SK-N-SH treated with all-trans-retinoic acid at 6 μM for 48 hours (cell line): ENCODE results near the gene KIAA1671.

Experiments
- ATAC-seq: fragments of 200-7000 bp; cut with Tn5 transposase; 3 replicates; pipeline ENCODE4 v1.9.1; 2020; ENCODE audit warnings: mild to moderate bottlenecking, moderate library complexity
- ARNTL ChIP-seq: fragments of 450-650 bp; formaldehyde crosslinking; IDR thresholded peaks from 2 replicates; pipeline ENCODE4 v1.5.0; 2020; ENCODE audit warnings: low read depth, mild to moderate bottlenecking, moderate library complexity, borderline replicate concordance
- BACH2 ChIP-seq: fragments of 250-450 bp; sonication (Bioruptor Pico); IDR thresholded peaks from 2 replicates; pipeline ENCODE4 v1.9.0; 2021; ENCODE audit warnings: mild to moderate bottlenecking, borderline replicate concordance
- CSDC2 ChIP-seq: fragments of 250-450 bp; sonication (Bioruptor Pico); IDR thresholded peaks from 2 replicates; pipeline ENCODE4 v1.5.0; 2020; ENCODE audit warnings: mild to moderate bottlenecking, moderate library complexity
- CSRNP3 ChIP-seq: fragments of 250-450 bp; sonication (Bioruptor Pico); IDR thresholded peaks from 2 replicates; pipeline ENCODE4 v1.5.1; 2021; ENCODE audit warnings: mild to moderate bottlenecking, moderate library complexity
- ESRRG ChIP-seq: fragments of 250-450 bp; sonication (Bioruptor Pico); IDR thresholded peaks from 2 replicates; pipeline ENCODE4 v1.6.1; 2021; ENCODE audit warnings: mild to moderate bottlenecking
- GLIS3 ChIP-seq: fragments of 250-450 bp; sonication (Bioruptor Pico); IDR thresholded peaks from 2 replicates; pipeline ENCODE4 v1.5.0; 2020; ENCODE audit warnings: mild to moderate bottlenecking, moderate library complexity
- ISL1 ChIP-seq: fragments of 250-450 bp; sonication (Bioruptor Pico); IDR thresholded peaks from 2 replicates; pipeline ENCODE4 v2.1.2; 2022; ENCODE audit warnings: mild to moderate bottlenecking, moderate library complexity
- OSR1 ChIP-seq: fragments of 250-450 bp; sonication (Bioruptor Pico); IDR thresholded peaks from 2 replicates; pipeline ENCODE4 v1.8.0; 2022; ENCODE audit warnings: moderate library complexity, mild to moderate bottlenecking, inconsistent platforms
- PATZ1 ChIP-seq: fragments of 250-450 bp; sonication (Bioruptor Pico); IDR thresholded peaks from 2 replicates; pipeline ENCODE4 v1.8.0; 2020; ENCODE audit warnings: mild to moderate bottlenecking, moderate library complexity, borderline replicate concordance
- POU6F1 ChIP-seq: fragments of 250-450 bp; sonication (Bioruptor Pico); IDR thresholded peaks from 2 replicates; pipeline ENCODE4 v1.8.0; 2021; ENCODE audit warnings: low read depth, mild to moderate bottlenecking, moderate library complexity, borderline replicate concordance
- PPARA ChIP-seq: fragments of 250-450 bp; sonication (Bioruptor Pico); IDR thresholded peaks from 2 replicates; pipeline ENCODE4 v1.5.0; 2020; ENCODE audit warnings: mild to moderate bottlenecking, borderline replicate concordance
- RARB ChIP-seq: fragments of 250-450 bp; sonication (Bioruptor Pico); IDR thresholded peaks from 2 replicates; pipeline ENCODE4 v1.8.0; 2021; ENCODE audit warnings: mild to moderate bottlenecking, moderate library complexity
- SNAI2 ChIP-seq: fragments of 250-450 bp; sonication (Bioruptor Pico); IDR thresholded peaks from 2 replicates; pipeline ENCODE4 v1.5.0; 2020; ENCODE audit warnings: mild to moderate bottlenecking, moderate library complexity
- TCF4 ChIP-seq: fragments of 250-450 bp; sonication (Bioruptor Pico); IDR thresholded peaks from 2 replicates; pipeline ENCODE4 v1.8.0; 2021; ENCODE audit warnings: mild to moderate bottlenecking, moderate library complexity, borderline replicate concordance
- TOX ChIP-seq: fragments of 250-450 bp; sonication (Bioruptor Pico); IDR thresholded peaks from 2 replicates; pipeline ENCODE4 v1.8.0; 2021; ENCODE audit warnings: mild to moderate bottlenecking, moderate library complexity, borderline replicate concordance
- ZC3H10 ChIP-seq: fragments of 250-450 bp; sonication (Bioruptor Pico); IDR thresholded peaks from 2 replicates; pipeline ENCODE4 v1.5.1; 2021; ENCODE audit warnings: mild to moderate bottlenecking, moderate library complexity
- ZFP3 ChIP-seq: fragments of 250-450 bp; sonication (Bioruptor Pico); IDR thresholded peaks from 2 replicates; pipeline ENCODE4 v1.5.0; 2020; ENCODE audit warnings: mild to moderate bottlenecking, moderate library complexity
- ZFP30 ChIP-seq: fragments of 450-650 bp; formaldehyde crosslinking; IDR thresholded peaks from 2 replicates; pipeline ENCODE4 v1.5.0; 2022; ENCODE audit warnings: mild to moderate bottlenecking, moderate library complexity
- ZNF565 ChIP-seq: fragments of 450-650 bp; formaldehyde crosslinking; conservative IDR thresholded peaks from 2 replicates; pipeline ENCODE4 v1.5.0; 2020; ENCODE audit warnings: low read depth, mild to moderate bottlenecking, moderate library complexity
- ZNF8 ChIP-seq: fragments of 450-650 bp; formaldehyde crosslinking; IDR thresholded peaks from 2 replicates; pipeline ENCODE4 v1.5.0; 2020; ENCODE audit warnings: mild to moderate bottlenecking, moderate library complexity
- TF ChIP-seq, protein P1 (sequence below): fragments of 250-450 bp; sonication (Bioruptor Pico); IDR thresholded peaks from 2 replicates; pipeline ENCODE4 v1.5.0; 2020; ENCODE audit warnings: mild to moderate bottlenecking, moderate library complexity

KIAA1671 gene

DNA sequence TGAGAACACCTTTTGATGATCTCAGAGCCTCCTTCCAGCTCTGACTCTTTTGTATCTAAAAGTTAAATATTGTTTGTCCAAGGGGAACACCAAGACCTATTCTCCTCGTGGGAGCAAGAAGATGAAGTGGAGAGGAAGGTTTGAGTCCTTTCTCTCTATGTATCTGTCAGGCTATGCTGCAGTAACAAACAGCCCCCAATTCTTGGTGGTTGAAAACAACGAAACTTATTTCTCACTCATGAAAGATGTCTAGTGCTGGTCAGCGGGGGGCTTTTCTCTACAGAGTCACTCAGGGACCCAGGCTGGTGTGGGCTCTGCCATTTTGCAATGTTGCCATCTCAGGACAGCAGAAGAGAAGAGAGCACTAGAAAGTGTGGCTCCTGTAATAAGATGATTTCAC lies 260.7 kb downstream of the KIAA1671 start:
- no peak for ATAC-seq

DNA sequence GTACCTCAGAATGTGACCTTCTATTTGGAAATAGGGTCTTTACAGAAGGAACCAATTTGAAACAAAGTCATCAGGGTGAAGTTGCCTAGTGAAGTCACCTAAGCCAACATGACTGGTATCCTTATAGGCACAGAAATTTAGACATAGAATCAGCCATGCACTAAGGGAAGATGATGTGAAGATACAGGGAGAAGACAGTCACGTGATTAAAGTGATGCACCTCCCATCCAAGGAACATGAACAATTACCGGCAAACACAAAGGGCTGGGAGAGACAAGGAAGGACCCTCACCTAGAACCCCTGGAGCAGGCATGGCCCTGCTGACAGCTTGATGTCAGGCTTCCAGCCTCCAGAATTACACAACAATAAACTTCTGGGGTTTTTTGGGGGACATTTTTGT lies 263.7 kb downstream of the KIAA1671 start:
- no peak for ATAC-seq
- TF ChIP-seq ZNF8 (no peak), ZFP3 (no peak), TCF4 (no peak), SNAI2 (CRISPR knock-in tag) (no peak), OSR1 (CRISPR knock-in tag) (no peak), ARNTL (CRISPR knock-in tag) (no peak), RARB (no peak), POU6F1 (CRISPR knock-in tag) (no peak), TOX (CRISPR knock-in tag) (no peak), PPARA (CRISPR knock-in tag) (no peak), CSRNP3 (no peak), PATZ1 (CRISPR knock-in tag) (no peak), ZFP30 (CRISPR knock-in tag) (no peak)

More for the DNA sequence above, 260.7 kb downstream of the KIAA1671 start:
- TF ChIP-seq ZC3H10 (CRISPR knock-in tag), result no peak
- TF ChIP-seq PATZ1 (CRISPR knock-in tag), result no peak
- no peak for TF ChIP-seq ZFP30 (CRISPR knock-in tag)
- no peak for TF ChIP-seq TOX (CRISPR knock-in tag)
- no peak for TF ChIP-seq TCF4
- TF ChIP-seq, protein P1, sequence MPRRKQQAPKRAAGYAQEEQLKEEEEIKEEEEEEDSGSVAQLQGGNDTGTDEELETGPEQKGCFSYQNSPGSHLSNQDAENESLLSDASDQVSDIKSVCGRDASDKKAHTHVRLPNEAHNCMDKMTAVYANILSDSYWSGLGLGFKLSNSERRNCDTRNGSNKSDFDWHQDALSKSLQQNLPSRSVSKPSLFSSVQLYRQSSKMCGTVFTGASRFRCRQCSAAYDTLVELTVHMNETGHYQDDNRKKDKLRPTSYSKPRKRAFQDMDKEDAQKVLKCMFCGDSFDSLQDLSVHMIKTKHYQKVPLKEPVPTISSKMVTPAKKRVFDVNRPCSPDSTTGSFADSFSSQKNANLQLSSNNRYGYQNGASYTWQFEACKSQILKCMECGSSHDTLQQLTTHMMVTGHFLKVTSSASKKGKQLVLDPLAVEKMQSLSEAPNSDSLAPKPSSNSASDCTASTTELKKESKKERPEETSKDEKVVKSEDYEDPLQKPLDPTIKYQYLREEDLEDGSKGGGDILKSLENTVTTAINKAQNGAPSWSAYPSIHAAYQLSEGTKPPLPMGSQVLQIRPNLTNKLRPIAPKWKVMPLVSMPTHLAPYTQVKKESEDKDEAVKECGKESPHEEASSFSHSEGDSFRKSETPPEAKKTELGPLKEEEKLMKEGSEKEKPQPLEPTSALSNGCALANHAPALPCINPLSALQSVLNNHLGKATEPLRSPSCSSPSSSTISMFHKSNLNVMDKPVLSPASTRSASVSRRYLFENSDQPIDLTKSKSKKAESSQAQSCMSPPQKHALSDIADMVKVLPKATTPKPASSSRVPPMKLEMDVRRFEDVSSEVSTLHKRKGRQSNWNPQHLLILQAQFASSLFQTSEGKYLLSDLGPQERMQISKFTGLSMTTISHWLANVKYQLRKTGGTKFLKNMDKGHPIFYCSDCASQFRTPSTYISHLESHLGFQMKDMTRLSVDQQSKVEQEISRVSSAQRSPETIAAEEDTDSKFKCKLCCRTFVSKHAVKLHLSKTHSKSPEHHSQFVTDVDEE (CRISPR knock-in tag), result no peak
- no peak for TF ChIP-seq ZNF565
- no peak for TF ChIP-seq SNAI2 (CRISPR knock-in tag)
- TF ChIP-seq OSR1 (CRISPR knock-in tag), result no peak
- no peak for TF ChIP-seq CSDC2
- no peak for TF ChIP-seq ISL1 (CRISPR knock-in tag)
- no peak for TF ChIP-seq GLIS3
- no peak for TF ChIP-seq CSRNP3
- no peak for TF ChIP-seq ESRRG (CRISPR knock-in tag)
- no peak for TF ChIP-seq RARB
- TF ChIP-seq ARNTL (CRISPR knock-in tag), result no peak
- no peak for TF ChIP-seq BACH2 (CRISPR knock-in tag)
- TF ChIP-seq PPARA (CRISPR knock-in tag), result no peak
- no peak for TF ChIP-seq POU6F1 (CRISPR knock-in tag)
